GM23338 (cell line): ENCODE measurements around the gene STX4. TPM values are rescaled to one million over a fixed set of nuclear protein-coding genes. Genes with fewer than 3 reads are reported as not detected.
A peak's percentile ranks its signal among the peaks of the same experiment; 100 is the strongest.
"Not testable (repeated sequence)": the region's sequence is repeated elsewhere in the genome, so short reads cannot be mapped to it uniquely, and the experiment has no call there.

Source experiments
- ATAC-seq: fragments of 200-7000 bp; cut with Tn5 transposase; 3 replicates; pipeline ENCODE4 v1.9.1; 2020
- DNase-seq: peaks from one replicate; pipeline ENCODE4 v3.0.0-alpha.2; 2015; ENCODE audit warnings: low spot score
- H2AFZ ChIP-seq: fragments of 200-600 bp; sonication (generic); 2 replicates; pipeline ENCODE4 v1.8.0; 2016; ENCODE audit warnings: antibody characterized with exemption, mild to moderate bottlenecking, moderate library complexity
- H3F3A ChIP-seq: fragments of 200-600 bp; sonication (generic); replicated peaks from 2 replicates; pipeline ENCODE4 v1.8.0; 2017; ENCODE audit warnings: antibody characterized with exemption, mixed run types, low read depth
- H3K27ac ChIP-seq: fragments of 200-600 bp; sonication (generic); 2 replicates; pipeline ENCODE4 v1.6.1; 2016; ENCODE audit warnings: low read depth
- H3K27me3 ChIP-seq: fragments of 200-600 bp; sonication (generic); 2 replicates; pipeline ENCODE4 v1.8.0; 2016; ENCODE audit warnings: mild to moderate bottlenecking, mixed run types, moderate library complexity; ENCODE audit not compliant: insufficient read depth
- H3K36me3 ChIP-seq: fragments of 200-600 bp; sonication (generic); 2 replicates; pipeline ENCODE4 v1.8.0; 2016; ENCODE audit warnings: mild to moderate bottlenecking; ENCODE audit not compliant: insufficient read depth
- H3K4me1 ChIP-seq: fragments of 200-600 bp; sonication (generic); 2 replicates; pipeline ENCODE4 v1.8.0; 2016; ENCODE audit warnings: mild to moderate bottlenecking, moderate library complexity; ENCODE audit not compliant: insufficient read depth
- H3K4me2 ChIP-seq: fragments of 200-600 bp; sonication (generic); 2 replicates; pipeline ENCODE4 v1.7.1; 2017; ENCODE audit warnings: mixed run types
- H3K4me3 ChIP-seq: fragments of 200-600 bp; sonication (generic); 2 replicates; pipeline ENCODE4 v1.6.1; 2016; ENCODE audit warnings: mixed run types
- H3K79me2 ChIP-seq: fragments of 200-600 bp; sonication (generic); replicated peaks from 2 replicates; pipeline ENCODE4 v1.8.0; 2017; ENCODE audit warnings: mild to moderate bottlenecking; ENCODE audit not compliant: insufficient read depth
- H3K9me2 ChIP-seq: fragments of 200-600 bp; sonication (generic); 2 replicates; pipeline ENCODE4 v1.8.0; 2017; ENCODE audit not compliant: insufficient read depth
- H4K20me1 ChIP-seq: fragments of 200-600 bp; sonication (generic); replicated peaks from 2 replicates; pipeline ENCODE4 v1.8.0; 2017; ENCODE audit warnings: mild to moderate bottlenecking; ENCODE audit not compliant: insufficient read depth
- H3K27ac Mint-ChIP-seq: 2 replicates; pipeline ENCODE4 v1.8.0; 2020; ENCODE audit warnings: inconsistent platforms, mild to moderate bottlenecking, moderate library complexity, mixed read lengths
- H3K27me3 Mint-ChIP-seq: 3 replicates; pipeline ENCODE4 v1.8.0; 2022; ENCODE audit warnings: low read depth, mild to moderate bottlenecking, moderate library complexity, mixed read lengths, inconsistent platforms; ENCODE audit not compliant: insufficient read depth, poor library complexity
- H3K36me3 Mint-ChIP-seq: 3 replicates; pipeline ENCODE4 v1.8.0; 2021; ENCODE audit warnings: low read depth, mild to moderate bottlenecking, inconsistent platforms, moderate library complexity, mixed read lengths
- H3K4me1 Mint-ChIP-seq: 3 replicates; pipeline ENCODE4 v1.8.0; 2020; ENCODE audit warnings: mild to moderate bottlenecking, inconsistent platforms, mixed read lengths
- H3K4me3 Mint-ChIP-seq: 3 replicates; pipeline ENCODE4 v1.8.0; 2021; ENCODE audit warnings: moderate library complexity, mild to moderate bottlenecking, inconsistent platforms, mixed read lengths
- H3K9me3 Mint-ChIP-seq: 3 replicates; pipeline ENCODE4 v1.8.0; 2020; ENCODE audit warnings: moderate library complexity, mild to moderate bottlenecking, inconsistent platforms, mixed read lengths
- CREB1 ChIP-seq: fragments of 250-450 bp; sonication (Bioruptor Pico); IDR thresholded peaks from 2 replicates; pipeline ENCODE4 v1.5.0; 2020; ENCODE audit warnings: low read depth, mild to moderate bottlenecking, moderate library complexity
- EZH2phosphoT487 ChIP-seq: fragments of 200-600 bp; sonication (generic); IDR thresholded peaks from one replicate; pipeline ENCODE4 v1.8.1; 2018; ENCODE audit warnings: antibody characterized with exemption; ENCODE audit not compliant: unreplicated experiment
- NANOG ChIP-seq: IDR thresholded peaks from 2 replicates; pipeline ENCODE4 v1.6.1; 2016; ENCODE audit warnings: antibody characterized with exemption, borderline replicate concordance
- ZNF114 ChIP-seq: fragments of 250-450 bp; sonication (Bioruptor Pico); IDR thresholded peaks from 2 replicates; pipeline ENCODE4 v1.5.0; 2020; ENCODE audit warnings: mild to moderate bottlenecking, moderate library complexity
- ZNF331 ChIP-seq: fragments of 250-450 bp; sonication (Bioruptor Pico); IDR thresholded peaks from 2 replicates; pipeline ENCODE4 v1.5.0; 2020; ENCODE audit warnings: low read depth, mild to moderate bottlenecking, moderate library complexity
- polyA plus RNA-seq: library from polyadenylated mRNA; unstranded; fragments of >200 nt; fragmentation: Nextera tagmentation; extraction: Ambion mirVana; gene quantifications from 2 replicates; pipeline ENCODE4 v1.2.1, GENCODE V29; 2016
- total RNA-seq: library from RNA; depleted of rRNA; stranded (reverse); fragments of >200 nt; shearing (Covaris generic); gene quantifications from 2 replicates; pipeline ENCODE4 v1.2.3, GENCODE V29; 2014
- TF ChIP-seq, protein P1 (sequence below), 2 experiments: fragments of 200-600 bp in 1 of 2; sonication (generic) in 1 of 2; conservative IDR thresholded peaks; 2 replicates each; pipeline versions ENCODE4 v1.5.1 to v1.6.1; 2016 to 2017; ENCODE audit warnings: antibody characterized with exemption in 2 of 2, low read depth in 2 of 2, mild to moderate bottlenecking in 2 of 2, moderate library complexity in 1 of 2
- TF ChIP-seq, protein P2 (sequence below): IDR thresholded peaks from 2 replicates; pipeline ENCODE4 v1.6.1; 2016; ENCODE audit warnings: antibody characterized with exemption

The STX4 gene
- total and polyA plus RNA-seq, 2 experiments from 2014 or later = 13.0 to 39.3 TPM

DNA sequence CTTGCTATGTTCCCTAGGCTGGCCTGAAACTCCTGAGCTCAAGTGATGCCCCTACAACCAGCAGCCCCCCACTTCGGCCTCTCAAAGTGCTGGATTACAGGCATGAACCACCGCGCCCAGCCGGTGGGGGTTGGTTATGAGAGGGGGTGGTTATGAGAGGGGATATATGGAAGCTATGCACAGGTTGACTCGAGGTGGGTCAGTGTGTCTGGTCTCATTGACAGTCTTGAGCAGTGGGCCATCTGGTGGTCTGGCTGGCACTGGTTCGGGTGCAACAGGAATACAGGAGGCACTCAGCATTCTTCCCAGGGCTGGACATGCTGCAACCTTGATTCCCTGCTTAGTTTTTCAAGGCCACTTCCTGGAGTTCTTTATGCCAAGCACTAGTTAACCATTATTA is 17.3 kb upstream of the STX4 start:
- Histone ChIP-seq H3K9me2 (no peaks in the 10 kb centered on the region), H4K20me1 (no peaks in the 10 kb centered on the region), H3K4me1 (no peaks in the 10 kb centered on the region; the same call in 1 of the 2 replicates), H3K79me2 (no peaks in the 10 kb centered on the region), H3K36me3 (no peaks in the 10 kb centered on the region), H3F3A (no peaks in the 10 kb centered on the region), H2AFZ (no peak overlapping the region), H3K27me3 (no peaks in the 10 kb centered on the region), H3K4me2 (no peak overlapping the region), H3K27ac (no peak overlapping the region), H3K4me3 (no peak overlapping the region)
- peaks cover 4% of the 10 kb centered on the region; the same call in 2 of the 3 replicates for H3K4me1 Mint-ChIP-seq
- no peaks in the 10 kb centered on the region for H3K36me3 Mint-ChIP-seq
- H3K9me3 Mint-ChIP-seq = no peaks in the 10 kb centered on the region; the same call in 2 of the 3 replicates
- DNase-seq (no peak), ATAC-seq (peak; percentile 68)
- no peak overlapping the region for H3K27ac Mint-ChIP-seq
- TF ChIP-seq ZNF114 (CRISPR knock-in tag) (no peak), NANOG (no peak)
- TF ChIP-seq, protein P1, sequence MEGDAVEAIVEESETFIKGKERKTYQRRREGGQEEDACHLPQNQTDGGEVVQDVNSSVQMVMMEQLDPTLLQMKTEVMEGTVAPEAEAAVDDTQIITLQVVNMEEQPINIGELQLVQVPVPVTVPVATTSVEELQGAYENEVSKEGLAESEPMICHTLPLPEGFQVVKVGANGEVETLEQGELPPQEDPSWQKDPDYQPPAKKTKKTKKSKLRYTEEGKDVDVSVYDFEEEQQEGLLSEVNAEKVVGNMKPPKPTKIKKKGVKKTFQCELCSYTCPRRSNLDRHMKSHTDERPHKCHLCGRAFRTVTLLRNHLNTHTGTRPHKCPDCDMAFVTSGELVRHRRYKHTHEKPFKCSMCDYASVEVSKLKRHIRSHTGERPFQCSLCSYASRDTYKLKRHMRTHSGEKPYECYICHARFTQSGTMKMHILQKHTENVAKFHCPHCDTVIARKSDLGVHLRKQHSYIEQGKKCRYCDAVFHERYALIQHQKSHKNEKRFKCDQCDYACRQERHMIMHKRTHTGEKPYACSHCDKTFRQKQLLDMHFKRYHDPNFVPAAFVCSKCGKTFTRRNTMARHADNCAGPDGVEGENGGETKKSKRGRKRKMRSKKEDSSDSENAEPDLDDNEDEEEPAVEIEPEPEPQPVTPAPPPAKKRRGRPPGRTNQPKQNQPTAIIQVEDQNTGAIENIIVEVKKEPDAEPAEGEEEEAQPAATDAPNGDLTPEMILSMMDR (conservative IDR thresholded peaks at IDR 0.05; ENCODE audit: low read depth in 2 of 2) = peak in 1 of 2 experiments; percentile 58; a peak in 2 of 4 replicates
- TF ChIP-seq, protein P2, sequence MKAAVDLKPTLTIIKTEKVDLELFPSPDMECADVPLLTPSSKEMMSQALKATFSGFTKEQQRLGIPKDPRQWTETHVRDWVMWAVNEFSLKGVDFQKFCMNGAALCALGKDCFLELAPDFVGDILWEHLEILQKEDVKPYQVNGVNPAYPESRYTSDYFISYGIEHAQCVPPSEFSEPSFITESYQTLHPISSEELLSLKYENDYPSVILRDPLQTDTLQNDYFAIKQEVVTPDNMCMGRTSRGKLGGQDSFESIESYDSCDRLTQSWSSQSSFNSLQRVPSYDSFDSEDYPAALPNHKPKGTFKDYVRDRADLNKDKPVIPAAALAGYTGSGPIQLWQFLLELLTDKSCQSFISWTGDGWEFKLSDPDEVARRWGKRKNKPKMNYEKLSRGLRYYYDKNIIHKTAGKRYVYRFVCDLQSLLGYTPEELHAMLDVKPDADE = no peak
- H3K27me3 Mint-ChIP-seq = peaks cover 23% of the 10 kb centered on the region
- H3K4me3 Mint-ChIP-seq = no peak overlapping the region; the same call in 2 of the 3 replicates

DNA sequence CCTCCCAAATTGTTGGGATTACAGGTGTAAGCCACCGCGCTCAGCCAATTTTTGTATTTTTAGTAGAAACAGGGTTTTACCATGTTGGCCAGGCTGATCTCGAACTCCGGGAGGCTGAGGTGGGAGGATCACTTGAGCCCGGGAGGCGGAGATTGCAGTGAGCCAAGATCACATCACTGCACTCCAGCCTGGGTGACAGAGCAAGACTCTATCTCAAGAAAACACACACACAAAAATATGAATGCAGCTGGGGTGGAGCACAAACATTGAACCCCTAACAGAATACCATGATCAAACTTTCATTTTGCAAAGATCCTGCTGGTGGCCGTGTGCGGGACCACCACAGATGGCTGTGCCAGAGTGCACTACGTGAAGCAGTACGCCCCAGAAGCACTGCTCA is 15.6 kb upstream of the STX4 start:
- H3K9me3 Mint-ChIP-seq, H3K4me3 ChIP-seq, H3K4me3 Mint-ChIP-seq, ATAC-seq, H4K20me1 ChIP-seq, H3K4me1 Mint-ChIP-seq, DNase-seq, H3K36me3 ChIP-seq, H3K4me2 ChIP-seq, H3K79me2 ChIP-seq, H3K27ac Mint-ChIP-seq, H3F3A ChIP-seq, H3K4me1 ChIP-seq, H3K9me2 ChIP-seq, H2AFZ ChIP-seq, H3K36me3 Mint-ChIP-seq, H3K27ac ChIP-seq, H3K27me3 ChIP-seq: not testable (repeated sequence)
- H3K27me3 Mint-ChIP-seq = peaks cover 13% of the 10 kb centered on the region

GRCh38 chr16:31020536-31020935 is 12.8 kb upstream of the STX4 start:
- Mint-ChIP-seq H3K4me3 (no peak overlapping the region), H3K36me3 (no peaks in the 10 kb centered on the region), H3K27ac (no peak overlapping the region), H3K4me1 (peaks cover 2% of the 10 kb centered on the region; the same call in 2 of the 3 replicates), H3K27me3 (peaks cover 9% of the 10 kb centered on the region), H3K9me3 (no peaks in the 10 kb centered on the region)
- Histone ChIP-seq H3K9me2 (no peaks in the 10 kb centered on the region), H3K36me3 (no peaks in the 10 kb centered on the region), H3K4me3 (no peak overlapping the region), H4K20me1 (no peaks in the 10 kb centered on the region), H3K27me3 (no peaks in the 10 kb centered on the region), H3K4me1 (no peaks in the 10 kb centered on the region), H3K4me2 (no peak overlapping the region), H3F3A (no peaks in the 10 kb centered on the region), H2AFZ (no peak overlapping the region), H3K27ac (no peak overlapping the region), H3K79me2 (no peaks in the 10 kb centered on the region)
- DNase-seq (no peak), ATAC-seq (no peak)
- TF ChIP-seq EZH2phosphoT487 = no peak
- no peak for TF ChIP-seq CREB1 (CRISPR knock-in tag)
- no peak for TF ChIP-seq ZNF114 (CRISPR knock-in tag)
- TF ChIP-seq, protein P2 = no peak
- no peak for TF ChIP-seq ZNF331
